NOMO-1 treated with DMSO at 0.1 percent for 48 hours (cell line): ENCODE measurements around the gene RNF17.
"Not testable (repeated sequence)": the region's sequence is repeated elsewhere in the genome, so short reads cannot be mapped to it uniquely, and the experiment has no call there.

Source experiments
- DNase-seq: peaks from one replicate; lab custom pipeline; 2025; ENCODE audit not compliant: unreplicated experiment; lab: John Stamatoyannopoulos, UW

The RNF17 gene

DNA sequence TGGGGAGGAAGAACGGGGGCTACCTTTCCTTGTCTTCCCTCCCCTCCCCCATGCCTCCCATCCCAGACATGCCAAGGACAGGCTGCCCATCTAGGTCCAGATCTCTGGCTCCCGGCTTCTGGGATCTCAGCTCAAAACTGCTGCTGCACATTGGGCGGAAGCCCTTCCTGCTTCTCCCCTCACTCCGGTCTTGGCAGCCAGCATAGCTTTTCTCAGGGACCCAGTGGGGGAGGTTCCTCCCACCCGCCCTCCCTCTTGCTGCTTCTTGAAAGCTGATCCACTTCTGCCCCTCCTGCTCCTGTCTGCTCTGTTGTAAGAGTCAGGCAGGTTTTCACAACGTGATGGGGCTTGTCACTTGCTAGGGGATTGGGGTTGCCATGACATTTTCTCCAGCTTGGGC is 21.7 kb upstream of the RNF17 start:
- DNase-seq = no peak

DNA sequence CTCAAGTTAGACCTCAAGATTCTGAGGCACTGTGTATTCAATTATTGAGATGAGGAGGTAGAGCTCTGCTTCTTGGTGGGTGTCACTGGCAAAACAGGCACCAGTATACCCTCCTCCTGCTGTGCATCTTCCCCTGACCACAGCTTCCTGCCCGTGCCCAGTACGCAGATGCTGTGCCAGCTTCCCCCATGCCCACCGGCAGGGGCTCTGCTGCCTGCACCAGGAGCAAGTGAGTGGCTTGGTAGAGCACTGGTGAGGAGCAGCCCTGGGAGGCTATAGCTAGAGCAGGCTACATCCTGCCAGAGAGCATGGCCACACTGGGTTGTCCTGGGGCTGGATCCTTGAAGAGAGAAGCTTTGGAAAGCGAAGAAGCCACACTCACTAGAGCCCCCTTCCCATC is 21.0 kb upstream of the RNF17 start:
- DNase-seq = no peak

DNA sequence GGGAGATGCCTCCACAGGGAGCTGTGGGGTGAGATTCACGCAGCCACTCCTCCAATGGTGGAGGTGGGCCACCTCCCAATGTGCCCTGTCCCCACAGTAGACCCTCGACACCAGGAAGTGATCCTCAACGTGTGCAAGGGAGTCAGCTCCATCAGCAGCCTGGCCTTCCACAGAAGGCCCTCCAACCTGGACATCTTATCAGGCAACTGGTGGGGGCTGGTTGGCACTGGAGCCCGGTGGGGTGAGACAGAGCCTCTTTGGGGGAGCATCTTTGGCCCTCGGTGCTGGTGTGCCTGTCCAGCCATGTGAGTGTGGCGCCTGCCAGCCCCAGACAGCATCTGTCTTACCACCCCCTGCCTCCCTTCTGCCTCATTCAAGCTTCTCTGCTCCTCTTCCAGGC is 19.7 kb upstream of the RNF17 start:
- no peak for DNase-seq

DNA sequence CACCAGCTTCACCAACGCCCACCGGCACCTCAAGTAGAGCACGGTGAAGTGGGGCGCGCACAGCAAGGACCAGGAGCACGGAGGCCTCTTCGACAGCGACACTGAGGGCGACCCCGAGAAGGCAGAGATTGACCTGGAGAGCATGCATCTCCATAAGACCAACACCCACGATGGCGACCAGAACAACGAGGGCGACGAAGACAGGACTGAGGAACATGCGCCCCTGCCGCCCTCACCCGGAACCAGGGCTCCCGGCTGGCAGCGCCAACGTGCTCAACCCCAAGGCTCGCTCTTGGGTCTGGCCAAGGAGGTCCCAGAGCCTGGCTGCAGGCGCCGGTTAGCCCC is 18.5 kb upstream of the RNF17 start:
- DNase-seq = no peak

DNA sequence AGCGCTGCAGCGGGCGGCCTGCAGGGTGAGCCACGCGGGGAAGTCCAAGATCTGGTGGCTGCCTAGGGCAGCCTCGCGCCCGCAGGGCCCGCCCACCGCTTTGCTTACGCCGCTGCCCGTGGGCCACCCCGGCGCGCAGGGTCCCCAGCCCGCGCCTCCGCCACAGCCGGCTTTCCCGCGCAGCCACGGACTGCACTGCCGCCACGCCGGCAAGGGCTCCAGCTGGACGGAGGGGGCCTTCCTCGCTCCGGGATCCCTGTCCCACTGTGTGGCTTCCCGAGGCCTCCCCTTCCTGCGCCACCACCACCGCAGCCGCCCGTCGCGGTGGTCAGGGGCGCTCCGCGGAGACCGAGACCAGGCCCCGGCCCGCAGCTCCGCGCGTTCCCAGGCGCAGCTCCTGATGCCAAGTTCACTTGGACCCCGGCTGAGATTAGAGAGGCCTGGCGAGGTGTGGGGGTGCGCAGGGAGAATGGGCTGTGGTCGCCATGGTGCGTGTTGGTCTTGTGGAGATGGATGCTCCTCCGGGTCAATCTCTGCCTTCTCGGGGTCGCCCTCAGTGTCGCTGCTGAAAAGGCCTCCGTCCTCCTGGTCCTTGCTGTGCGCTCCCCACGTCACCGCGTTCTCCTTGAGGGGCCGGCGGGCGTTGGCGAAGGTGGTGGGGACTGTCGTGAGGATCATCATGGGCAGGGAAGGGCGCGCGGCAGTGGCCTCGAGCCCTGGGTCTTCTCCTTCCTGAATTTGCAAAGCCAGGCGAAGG is 17.9 kb upstream of the RNF17 start:
- DNase-seq = no peak

DNA sequence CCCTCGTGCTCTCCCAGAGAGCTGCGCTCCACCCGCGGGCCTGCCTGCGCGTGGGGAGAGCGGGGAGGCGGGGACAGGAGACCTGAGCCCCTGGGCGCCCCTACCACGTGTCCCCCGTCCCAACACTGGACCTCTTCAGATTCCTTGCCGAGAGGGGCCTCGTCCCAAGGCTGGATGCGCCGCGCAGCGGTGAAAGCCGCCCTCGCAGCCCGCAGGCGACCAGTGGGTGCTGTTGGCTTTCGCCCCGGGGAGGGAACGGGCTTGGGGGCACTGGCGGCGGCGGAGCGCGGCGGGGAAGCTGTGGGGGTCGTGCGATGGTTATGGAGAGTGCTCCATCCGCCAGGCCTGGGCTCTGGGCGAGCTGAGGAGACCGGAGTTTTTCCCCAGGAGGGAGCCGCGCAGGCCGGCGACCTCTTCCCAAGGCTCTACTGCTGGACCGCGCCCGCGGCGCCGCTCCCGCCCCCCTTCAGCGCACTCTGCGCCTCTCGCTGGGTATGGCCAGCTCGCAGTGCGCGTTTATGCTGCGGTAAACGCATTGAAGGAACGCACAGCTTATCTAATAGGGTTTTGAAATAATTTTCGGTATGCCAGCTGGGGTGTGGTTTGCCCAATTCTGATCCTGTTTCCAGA is 17.2 kb upstream of the RNF17 start:
- DNase-seq = no peak

DNA sequence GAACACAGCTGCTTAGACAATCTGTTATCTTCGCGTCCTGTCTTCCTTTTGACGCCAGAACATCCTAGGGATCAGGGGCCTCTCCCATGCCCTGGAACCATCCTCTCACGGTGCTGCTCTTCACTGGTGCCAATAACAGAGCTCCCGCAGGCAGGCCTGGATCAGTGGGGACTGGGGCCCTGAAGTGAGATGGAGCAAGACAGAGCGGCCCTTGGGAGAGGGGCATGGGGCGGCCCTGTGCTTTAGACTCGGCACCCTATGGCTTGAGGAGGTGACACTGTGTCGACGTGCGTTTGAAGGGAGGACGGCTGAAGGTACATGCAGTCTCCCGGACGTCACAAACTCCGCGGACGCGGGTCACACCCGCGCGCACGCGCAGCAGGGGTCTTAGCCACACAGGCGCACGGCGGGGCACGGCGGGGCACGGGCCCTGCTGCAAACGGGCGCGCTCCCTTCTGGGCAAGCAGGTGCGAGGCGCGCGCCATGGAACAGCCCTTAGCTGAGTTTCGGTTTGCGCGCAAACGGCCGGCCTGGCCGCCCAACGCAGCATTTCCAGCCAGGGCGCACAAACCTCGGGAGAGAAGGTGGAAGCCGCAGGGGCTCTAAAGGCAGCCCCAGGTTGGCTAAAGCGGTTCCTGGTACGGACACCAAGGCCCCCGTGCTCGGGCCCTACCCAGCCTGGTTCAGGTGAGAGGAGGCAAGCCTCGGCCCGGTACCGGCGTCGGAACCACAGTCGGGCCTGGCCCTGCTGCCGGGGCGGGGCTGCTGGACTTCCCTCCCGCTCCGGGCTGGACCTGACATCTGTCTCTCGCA is 16.5 kb upstream of the RNF17 start:
- no peak for DNase-seq

DNA sequence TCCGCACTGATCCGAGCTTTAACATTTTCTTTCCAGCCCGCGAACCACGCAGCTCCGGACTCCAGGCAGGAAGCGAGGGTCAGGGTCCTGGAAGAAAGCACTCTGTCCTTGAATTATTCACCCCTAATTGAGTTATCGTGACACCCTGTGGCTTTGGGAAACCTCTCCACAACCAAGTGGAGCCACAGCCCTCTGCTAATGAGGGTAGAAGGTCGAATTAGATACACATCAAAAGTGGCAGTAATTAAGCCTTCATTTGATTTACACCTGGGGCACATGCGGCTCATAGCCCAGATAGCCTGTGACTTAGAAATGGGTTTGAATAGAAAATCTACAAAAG is 15.9 kb upstream of the RNF17 start:
- no peak for DNase-seq

DNA sequence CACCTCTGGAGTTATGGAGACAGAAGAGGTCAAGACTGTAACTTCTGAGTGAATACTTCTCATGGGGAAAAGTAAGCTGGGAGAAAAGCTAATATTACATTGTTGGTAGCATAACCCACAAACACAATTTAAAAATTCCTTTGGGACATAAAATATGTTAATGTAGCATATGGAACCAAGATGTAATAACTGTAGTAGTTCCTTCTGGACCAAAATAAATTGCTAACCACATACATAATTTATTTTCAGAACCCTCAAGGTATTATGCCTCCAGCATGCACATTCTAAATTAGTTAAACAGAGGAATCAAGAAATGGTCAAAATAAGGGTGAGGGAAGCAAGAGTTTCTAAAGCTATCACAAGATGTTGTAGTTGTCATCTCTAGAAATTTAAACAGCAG is 4.8 kb upstream of the RNF17 start:
- no peak for DNase-seq

DNA sequence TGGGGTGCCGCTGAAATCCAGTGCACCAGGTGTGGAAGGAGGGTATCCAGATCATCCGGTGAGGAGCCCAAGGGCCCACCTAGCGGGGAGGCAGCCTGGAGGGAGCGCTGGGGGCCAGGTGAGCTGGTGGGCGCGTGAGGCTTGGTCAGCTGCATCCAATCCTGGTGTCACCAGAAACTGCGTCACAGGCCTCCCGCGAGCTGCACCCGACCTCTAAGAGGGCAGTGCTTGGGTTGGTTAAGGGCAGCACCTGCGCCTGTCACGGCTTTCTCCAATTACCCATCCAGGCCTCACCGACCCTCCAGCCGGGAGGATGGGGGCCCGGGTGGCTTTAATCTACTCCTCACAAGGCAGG is 284 bp downstream of the RNF17 start:
- no peak for DNase-seq

DNA sequence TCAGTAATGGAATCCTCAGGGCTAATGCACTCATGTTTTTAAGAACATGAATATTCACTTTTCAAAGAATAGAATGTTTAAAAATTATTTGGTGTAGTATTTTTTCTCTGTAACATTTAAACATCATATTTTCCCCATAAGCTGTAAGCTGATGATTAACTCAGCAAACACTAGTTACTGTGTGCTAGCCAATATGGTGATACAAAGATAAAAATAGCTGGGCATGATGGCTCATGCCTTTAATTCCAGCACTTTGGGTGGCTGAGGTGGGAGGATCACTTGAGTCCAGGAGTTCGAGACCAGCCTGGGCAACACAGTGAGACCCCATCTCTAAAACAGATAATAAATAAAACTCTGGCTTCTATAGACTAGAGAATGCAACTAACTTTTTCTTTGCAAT is 13.2 kb downstream of the RNF17 start:
- no peak for DNase-seq

DNA sequence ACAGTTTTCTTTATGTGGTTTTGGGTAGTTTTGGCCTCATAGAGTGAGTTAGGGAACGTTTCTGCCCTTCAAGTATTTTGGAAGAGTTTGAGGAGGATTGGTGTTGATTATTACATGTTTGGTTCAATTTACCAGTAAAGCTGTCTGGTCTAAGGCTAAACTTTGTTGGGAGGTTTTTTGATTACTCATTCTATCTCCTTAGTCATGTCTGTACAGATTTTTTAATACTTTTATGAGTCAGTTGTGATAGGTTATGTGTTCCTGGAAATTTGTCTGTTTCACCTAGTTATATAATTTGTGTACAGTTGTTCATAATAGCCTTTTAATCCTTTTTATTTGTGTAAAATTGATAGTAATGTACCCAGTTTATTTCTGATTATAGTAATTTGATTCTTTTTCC is 20.4 kb downstream of the RNF17 start:
- no peak for DNase-seq

DNA sequence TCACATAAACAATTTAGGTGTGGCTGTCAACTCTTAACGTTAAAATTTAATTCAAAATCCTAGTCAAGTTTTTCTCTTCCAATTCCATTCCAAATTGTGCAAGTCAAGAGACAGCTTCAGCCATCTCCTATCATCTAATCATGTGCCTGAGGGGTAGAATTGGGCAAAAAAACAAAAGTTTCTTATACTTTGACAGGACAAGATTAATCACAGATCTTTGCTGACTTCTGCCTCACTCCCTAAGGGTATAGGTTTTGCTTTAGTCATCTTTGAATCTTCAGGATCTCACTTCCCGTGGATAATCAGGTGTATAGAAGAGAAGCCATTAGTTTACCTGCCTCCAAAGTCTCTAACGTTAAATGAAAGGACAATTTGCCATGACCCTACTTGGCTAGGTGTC is 24.6 kb downstream of the RNF17 start:
- no peak for DNase-seq

DNA sequence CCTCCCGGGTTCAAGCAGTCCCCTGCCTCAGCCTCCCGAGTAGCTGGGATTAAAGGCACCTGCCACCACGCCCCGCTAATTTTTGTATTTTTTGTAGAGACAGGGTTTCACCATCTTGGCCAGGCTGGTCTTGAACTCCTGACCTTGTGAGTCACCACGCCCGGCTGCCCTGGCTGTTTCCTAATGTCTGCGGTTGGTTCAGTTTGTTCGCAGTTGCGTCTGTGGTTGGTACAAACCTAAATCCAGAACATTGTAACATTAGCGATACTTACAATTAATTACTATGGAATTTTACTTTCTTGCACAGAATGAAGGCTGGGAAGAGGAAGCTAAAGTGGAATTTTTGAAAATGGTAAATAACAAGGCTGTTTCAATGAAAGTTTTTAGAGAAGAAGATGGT is 38.1 kb downstream of the RNF17 start:
- peak; percentile 68 for DNase-seq

DNA sequence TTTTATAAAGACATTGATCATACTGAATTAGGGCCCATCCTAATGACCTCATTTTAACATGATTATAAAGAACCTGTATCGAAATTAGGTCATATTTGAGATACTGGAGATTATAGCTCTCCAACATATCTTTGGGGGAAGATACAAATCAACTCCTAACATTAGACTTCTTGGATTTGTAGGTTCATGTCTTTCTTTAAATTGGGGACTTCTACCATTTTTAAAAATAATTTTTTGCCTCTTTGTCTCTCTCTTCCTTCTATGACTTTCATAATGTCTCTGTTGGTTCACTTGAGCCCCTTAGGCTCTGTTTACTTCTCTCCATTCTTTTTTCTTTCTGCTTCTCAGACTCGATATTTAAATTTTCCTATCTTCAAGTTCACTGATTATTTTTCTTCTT is 57.2 kb downstream of the RNF17 start:
- no peak for DNase-seq

DNA sequence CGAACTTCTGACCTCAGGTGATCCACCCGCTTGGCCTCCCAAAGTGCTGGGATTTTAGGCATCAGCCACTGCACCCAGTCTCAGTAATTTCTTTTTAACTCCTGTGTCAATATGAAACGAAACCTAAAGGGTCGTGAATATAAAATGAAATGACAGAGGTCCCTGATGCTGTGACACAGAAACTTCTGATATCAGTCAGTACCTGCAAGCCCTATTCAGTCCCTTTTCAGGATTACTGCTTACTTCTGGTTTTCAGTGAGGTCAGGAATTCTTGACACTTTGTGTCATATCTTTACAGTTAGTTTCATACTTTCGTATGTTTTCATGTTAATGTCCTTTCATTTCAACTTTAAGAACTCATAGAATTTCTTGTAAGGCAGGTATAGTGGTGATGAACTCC is 58.7 kb downstream of the RNF17 start:
- DNase-seq = no peak

DNA sequence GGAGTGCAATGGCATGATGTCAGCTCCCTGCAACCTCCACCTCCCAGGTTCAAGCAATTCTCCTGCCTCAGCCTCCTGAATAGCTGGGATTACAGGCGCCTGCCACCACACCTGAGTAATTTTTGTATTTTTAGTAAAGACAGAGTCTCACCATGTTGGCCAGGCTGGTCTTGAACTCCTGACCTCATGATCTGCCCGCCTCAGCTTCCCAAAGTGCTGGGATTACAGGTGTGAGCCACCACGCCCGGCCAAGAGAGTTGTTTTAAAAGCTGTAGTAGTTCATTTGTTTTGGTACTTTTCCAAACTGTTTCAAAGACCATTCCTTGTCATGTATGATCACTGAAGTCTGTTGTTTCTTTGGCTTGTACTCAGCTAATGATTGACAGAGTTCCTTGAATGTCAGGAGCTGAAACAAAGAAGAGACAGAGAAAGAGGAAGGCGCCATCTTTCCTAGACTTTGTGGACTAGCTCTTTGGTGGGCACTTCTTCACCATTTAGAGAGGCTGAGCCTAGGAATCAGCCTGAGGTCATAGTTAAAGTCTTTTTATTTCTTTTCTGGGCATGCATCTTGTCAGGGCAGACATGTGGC is 59.2 kb downstream of the RNF17 start:
- DNase-seq = not testable (repeated sequence)

DNA sequence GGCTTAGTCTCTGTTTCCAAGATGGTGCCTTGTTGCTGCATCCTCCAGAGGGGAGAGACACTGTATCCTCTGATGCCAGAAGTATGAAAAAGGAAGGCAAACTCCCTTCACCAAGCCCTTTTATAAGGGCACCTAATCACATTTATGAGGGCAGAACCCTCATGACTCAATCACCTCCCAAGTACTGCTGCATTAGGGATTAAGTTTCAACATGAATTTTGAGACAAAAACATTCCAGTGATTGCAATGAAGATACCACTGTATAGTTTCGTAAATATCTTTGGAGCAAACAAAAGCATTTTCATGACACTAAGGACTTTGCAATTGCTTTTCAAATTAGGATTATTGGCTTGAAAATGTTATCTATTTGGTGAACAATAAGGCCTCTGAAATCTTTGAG is 63.8 kb downstream of the RNF17 start:
- no peak for DNase-seq

DNA sequence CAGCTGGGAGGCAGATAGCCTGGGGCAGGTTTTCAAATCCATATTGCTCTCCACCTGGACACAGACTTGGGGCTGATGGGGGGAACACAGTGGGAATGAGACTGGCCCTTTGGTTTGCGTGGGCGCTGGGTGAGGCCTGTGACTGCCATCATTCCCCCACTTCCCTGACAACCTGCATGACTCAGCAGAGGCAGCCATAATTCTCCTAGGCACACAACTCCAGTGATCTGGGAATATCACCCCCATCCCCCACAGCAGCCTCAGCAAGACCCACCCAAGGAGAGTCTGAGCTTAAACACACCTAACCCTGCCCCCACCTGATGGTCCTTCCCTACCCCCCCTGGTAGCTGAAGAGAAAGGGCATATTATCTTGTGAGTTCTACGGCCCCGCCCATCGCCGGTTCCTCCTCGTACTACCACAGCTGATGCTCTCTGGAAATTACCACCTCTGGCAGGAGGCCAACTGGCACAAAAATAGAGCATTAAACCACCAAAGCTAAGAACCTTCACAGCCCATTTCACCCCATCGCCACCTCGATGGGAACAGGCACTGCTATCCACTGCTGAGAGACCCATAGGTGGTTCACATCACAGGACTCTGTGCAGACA is 71.0 kb downstream of the RNF17 start:
- peak; percentile 7 for DNase-seq

DNA sequence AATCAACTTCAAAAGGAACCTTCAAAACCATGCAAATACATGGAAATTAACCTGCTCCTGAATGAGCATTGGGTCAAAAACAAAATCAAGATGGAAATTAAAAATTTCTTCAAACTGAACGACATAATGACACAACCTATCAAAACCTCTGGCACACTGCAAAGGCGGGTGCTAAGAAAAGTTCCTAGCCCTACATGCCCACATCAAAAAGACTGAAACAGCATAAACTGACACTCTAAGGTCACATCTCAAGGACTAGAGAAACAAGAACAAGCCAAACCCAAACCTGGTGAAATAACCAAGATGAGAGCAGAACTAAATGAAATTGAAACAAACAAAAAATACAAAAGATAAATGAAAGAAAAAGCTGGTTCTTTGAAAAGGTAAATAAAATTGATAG is 73.6 kb downstream of the RNF17 start:
- not testable (repeated sequence) for DNase-seq

DNA sequence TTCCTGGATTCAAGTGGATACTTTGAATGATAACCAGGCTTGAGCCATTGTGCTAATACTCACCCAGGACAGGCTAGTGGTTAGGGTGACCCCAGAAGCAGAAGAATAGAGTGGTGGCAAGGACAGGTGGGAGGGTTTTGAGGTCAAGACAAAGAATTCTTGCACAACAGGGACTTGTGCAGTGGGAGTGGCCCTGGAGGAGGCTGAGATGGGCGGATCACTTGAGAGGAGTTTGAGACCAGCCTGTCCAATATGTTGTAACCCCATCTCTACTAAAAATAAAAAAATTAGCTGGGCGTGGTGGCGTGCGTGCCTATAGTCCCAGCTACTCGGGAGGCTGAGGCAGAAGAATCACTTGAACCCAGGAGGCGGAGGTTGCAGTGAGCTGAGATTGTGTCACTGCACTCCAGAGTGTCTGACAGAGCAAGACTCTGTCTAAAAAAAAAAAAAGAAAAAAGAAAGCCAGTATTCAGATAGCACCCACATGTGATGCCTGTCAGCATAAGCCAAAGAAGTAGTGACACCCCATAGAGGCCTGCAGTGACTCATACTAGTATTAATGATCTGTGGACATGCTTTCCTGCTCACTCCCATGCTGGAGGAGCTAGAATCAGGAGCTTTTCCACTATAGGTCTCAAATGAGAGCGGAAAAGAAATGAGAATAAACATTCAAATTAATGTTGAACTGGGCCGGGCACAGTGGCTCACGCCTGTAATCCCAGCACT is 78.7 kb downstream of the RNF17 start:
- peak; percentile 87 for DNase-seq
